ENCODE data around the gene INPP5D. TPM values are rescaled to one million over a fixed set of nuclear protein-coding genes. Genes with fewer than 3 reads are reported as not detected.

The INPP5D gene
- polyA plus RNA-seq, 1 of the 3 experiments (the other 2 are of a cell fraction) = 1.3 TPM

DNA sequence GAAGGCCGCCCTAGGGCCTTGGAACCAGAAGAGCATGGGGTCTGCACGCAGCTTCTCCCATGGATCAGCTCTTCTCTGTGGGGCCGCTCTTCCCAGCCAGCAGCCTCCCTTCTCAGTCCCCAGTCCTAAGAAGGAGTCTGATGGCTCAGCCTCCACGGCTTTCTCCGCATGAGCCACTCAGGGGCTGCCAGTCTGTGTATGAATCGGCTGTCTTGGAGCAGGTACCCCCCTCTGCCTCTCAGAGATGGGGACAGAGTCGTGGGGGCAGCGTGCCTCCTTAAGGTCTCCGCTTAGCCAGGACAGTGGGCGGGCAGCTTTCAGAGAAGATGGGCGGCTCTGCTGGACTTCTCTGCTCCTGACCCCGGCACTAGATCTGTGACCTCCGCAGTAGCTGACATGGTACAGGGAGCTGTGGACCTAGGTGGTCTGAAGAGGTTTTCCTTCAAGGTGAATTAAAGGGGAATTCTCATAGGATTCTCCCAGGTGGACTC lies 21.6 kb downstream of the INPP5D start:
- no peaks in the 10 kb centered on the region; the same call in 1 of the 2 replicates for H3K27me3 ChIP-seq (ENCODE audit: insufficient read depth)
- no peaks in the 10 kb centered on the region for H3K36me3 ChIP-seq (replicated peaks in 1 of 2; ENCODE audit: control insufficient read depth in 1 of 2, insufficient read depth in 2 of 2, low read length in 1 of 2)
- H3K4me3 ChIP-seq (ENCODE audit: low read depth in 2 of 2, low read length in 1 of 2) = no peak overlapping the region
- DNase-seq = no peak
- no peaks in the 10 kb centered on the region for H3F3A ChIP-seq (replicated peaks; ENCODE audit: insufficient read depth)
- no peaks in the 10 kb centered on the region for H3K4me1 ChIP-seq (ENCODE audit: control insufficient read depth in 1 of 2, insufficient read depth in 2 of 2, low read depth in 1 of 2, low read length in 1 of 2)
- 85% methylated on average over 11 of the region's 13 CpGs for WGBS (ENCODE audit: low lambda C conversion rate)
- TF ChIP-seq RFX5 (IDR thresholded peaks at IDR 0.05; ENCODE audit: low read length) = no peak
- TF ChIP-seq, protein P1, sequence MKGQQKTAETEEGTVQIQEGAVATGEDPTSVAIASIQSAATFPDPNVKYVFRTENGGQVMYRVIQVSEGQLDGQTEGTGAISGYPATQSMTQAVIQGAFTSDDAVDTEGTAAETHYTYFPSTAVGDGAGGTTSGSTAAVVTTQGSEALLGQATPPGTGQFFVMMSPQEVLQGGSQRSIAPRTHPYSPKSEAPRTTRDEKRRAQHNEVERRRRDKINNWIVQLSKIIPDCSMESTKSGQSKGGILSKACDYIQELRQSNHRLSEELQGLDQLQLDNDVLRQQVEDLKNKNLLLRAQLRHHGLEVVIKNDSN (IDR thresholded peaks at IDR 0.05; ENCODE audit: borderline replicate concordance, low read depth) = no peak
- TF ChIP-seq YY1 (IDR thresholded peaks at IDR 0.05; ENCODE audit: low read depth) = no peak
- TF ChIP-seq RAD21 (IDR thresholded peaks at IDR 0.05; ENCODE audit: low read length) = no peak
- TF ChIP-seq FOXM1 (IDR thresholded peaks at IDR 0.05; ENCODE audit: low read depth) = no peak
- TF ChIP-seq JUND (IDR thresholded peaks at IDR 0.05) = no peak
- TF ChIP-seq NFIC (IDR thresholded peaks at IDR 0.05; ENCODE audit: borderline replicate concordance) = no peak
- TF ChIP-seq FOXJ3 (CRISPR knock-in tag; IDR thresholded peaks at IDR 0.05) = no peak
- H3K79me2 ChIP-seq (ENCODE audit: insufficient read depth) = no peaks in the 10 kb centered on the region
- no peak overlapping the region for H3K4me2 ChIP-seq
- H3K9me3 ChIP-seq = no peaks in the 10 kb centered on the region
- H3K9me2 ChIP-seq = no peaks in the 10 kb centered on the region
- H4K20me1 ChIP-seq (ENCODE audit: insufficient read depth) = no peaks in the 10 kb centered on the region
- no peak overlapping the region for H3K27ac ChIP-seq (ENCODE audit: low read depth in 2 of 2, low read length in 1 of 2)
- no peak overlapping the region for H2AFZ ChIP-seq (ENCODE audit: low read depth)
- POLR2A ChIA-PET = no interaction called here
- H3K9ac ChIP-seq = no peak overlapping the region
- CTCF ChIA-PET = no interaction called here

DNA sequence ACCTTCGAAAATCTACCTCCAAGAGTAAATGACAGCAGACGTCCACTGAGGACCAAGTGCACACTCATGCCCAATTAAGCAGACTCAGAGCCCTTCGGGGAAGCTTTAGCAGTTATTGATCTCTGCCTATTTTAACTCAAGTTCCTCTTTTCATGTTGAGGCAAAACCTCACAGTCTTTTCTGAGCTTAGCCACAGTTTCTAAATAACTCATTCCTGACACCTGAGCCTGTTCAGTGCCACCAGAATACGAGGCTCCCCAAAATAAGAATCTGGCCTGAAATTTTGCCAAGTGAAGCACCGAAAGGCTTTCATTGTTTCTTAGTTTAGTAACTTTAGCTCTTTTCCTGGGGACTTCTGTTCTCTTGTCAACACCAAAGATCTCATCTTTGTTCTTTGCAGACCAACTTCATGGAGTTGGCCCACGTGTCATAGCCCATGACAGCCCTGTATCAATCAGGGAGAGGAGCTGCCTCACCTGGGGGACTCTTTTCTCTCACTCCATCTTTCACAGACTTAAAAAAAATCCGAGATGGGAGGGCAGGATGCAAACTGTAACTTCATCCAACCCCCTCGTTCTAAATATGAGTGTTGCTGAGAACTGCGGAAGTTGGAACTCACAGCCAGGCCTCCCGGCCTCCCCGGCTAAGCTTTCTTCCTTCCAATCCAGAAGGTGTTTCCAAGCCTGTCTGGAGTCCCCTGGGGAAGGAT lies 22.2 kb downstream of the INPP5D start:
- POLR2A ChIA-PET = interaction anchor here (0.7 kb wide), 1 partner anchor 97 kb away, joined by 3 read pairs; no protein-coding TSS in a partner anchor
- Histone ChIP-seq H3K4me1 (ENCODE audit: control insufficient read depth in 1 of 2, insufficient read depth in 2 of 2, low read depth in 1 of 2, low read length in 1 of 2) (no peaks in the 10 kb centered on the region), H3K27me3 (ENCODE audit: insufficient read depth) (no peaks in the 10 kb centered on the region; the same call in 1 of the 2 replicates), H3K9ac (no peak overlapping the region), H3K9me3 (no peaks in the 10 kb centered on the region), H3K4me3 (ENCODE audit: low read depth in 2 of 2, low read length in 1 of 2) (no peak overlapping the region), H3F3A (replicated peaks; ENCODE audit: insufficient read depth) (no peaks in the 10 kb centered on the region), H3K9me2 (no peaks in the 10 kb centered on the region), H3K36me3 (replicated peaks in 1 of 2; ENCODE audit: control insufficient read depth in 1 of 2, insufficient read depth in 2 of 2, low read length in 1 of 2) (no peaks in the 10 kb centered on the region), H3K79me2 (ENCODE audit: insufficient read depth) (no peaks in the 10 kb centered on the region), H4K20me1 (ENCODE audit: insufficient read depth) (no peaks in the 10 kb centered on the region), H3K27ac (ENCODE audit: low read depth in 2 of 2, low read length in 1 of 2) (no peak overlapping the region), H2AFZ (ENCODE audit: low read depth) (no peak overlapping the region), H3K4me2 (no peak overlapping the region)
- CTCF ChIA-PET = interaction anchor here (1.1 to 2.0 kb wide), 2 partner anchors 13 to 28 kb away, joined by 3 to 6 read pairs; no protein-coding TSS in a partner anchor
- WGBS (ENCODE audit: low lambda C conversion rate) = 52% methylated on average over 11 of the region's 11 CpGs
- TF ChIP-seq EZH2phosphoT487 (IDR thresholded peaks at IDR 0.05; ENCODE audit: borderline replicate concordance, low read depth) = no peak
- no peak for TF ChIP-seq FOXM1 (IDR thresholded peaks at IDR 0.05; ENCODE audit: low read depth)
- no peak for TF ChIP-seq RCOR1 (IDR thresholded peaks at IDR 0.05; ENCODE audit: low read length)
- TF ChIP-seq RXRA (IDR thresholded peaks at IDR 0.05; ENCODE audit: borderline replicate concordance, low read depth) = no peak
- no peak for TF ChIP-seq FOXJ3 (CRISPR knock-in tag; IDR thresholded peaks at IDR 0.05)
- TF ChIP-seq TEAD4 (IDR thresholded peaks at IDR 0.05; ENCODE audit: borderline replicate concordance, insufficient read depth) = no peak
- TF ChIP-seq MEF2A (IDR thresholded peaks at IDR 0.05; ENCODE audit: borderline replicate concordance, low read depth) = no peak
- DNase-seq = no peak
